Heart left ventricle (tissue), 16 donors: ENCODE results near the gene SST. TPM values are rescaled to one million over a fixed set of nuclear protein-coding genes. Genes with fewer than 3 reads are reported as not detected.

Experiments
- ATAC-seq, 4 donors: fragments of 200-7000 bp; cut with Tn5 transposase; one replicate each; pipeline ENCODE4 v1.9.1; 2020 to 2022; ENCODE audit warnings: moderate library complexity in 4 of 4, mild to moderate bottlenecking in 3 of 4, moderate number of reproducible peaks in 1 of 4
- DNase-seq, 5 donors: peaks; one replicate each; pipeline ENCODE4 v3.0.0-alpha.2; 2020
- H3K27ac ChIP-seq, 12 donors: fragments of 200-600 bp; sonication (generic) in 4 of 12; one replicate each; pipeline versions ENCODE4 v1.5.0 to v1.8.0; 2016 to 2022; ENCODE audit warnings: mild to moderate bottlenecking in 2 of 12
- H3K27me3 ChIP-seq, 9 donors: fragments of 200-600 bp; sonication (generic) in 2 of 9; one replicate each; pipeline versions ENCODE4 v1.5.1 to v1.8.0; 2016 to 2022; ENCODE audit warnings: mild to moderate bottlenecking in 3 of 9
- H3K36me3 ChIP-seq, 9 donors: fragments of 200-600 bp; sonication (generic) in 2 of 9; one replicate each; pipeline versions ENCODE4 v1.5.0 to v1.8.0; 2018 to 2022; ENCODE audit warnings: mild to moderate bottlenecking in 2 of 9
- H3K4me1 ChIP-seq, 12 donors: fragments of 200-600 bp; sonication (generic) in 4 of 12; one replicate each; pipeline versions ENCODE4 v1.5.0 to v1.8.0; 2016 to 2022; ENCODE audit warnings: mild to moderate bottlenecking in 3 of 12
- H3K4me3 ChIP-seq, 12 donors: fragments of 200-600 bp; sonication (generic) in 4 of 12; one replicate each; pipeline versions ENCODE4 v1.5.0 to v1.8.0; 2017 to 2022; ENCODE audit warnings: mild to moderate bottlenecking in 9 of 12, moderate library complexity in 4 of 12
- H3K9me3 ChIP-seq, 12 donors: fragments of 200-600 bp; sonication (generic) in 4 of 12; one replicate each; pipeline versions ENCODE4 v1.5.0 to v1.8.0; 2016 to 2022; ENCODE audit warnings: mild to moderate bottlenecking in 1 of 12
- CTCF ChIP-seq, 12 donors: fragments of 200-600 bp; sonication (generic) in 4 of 12; IDR thresholded peaks; one replicate each; pipeline versions ENCODE4 v1.5.0 to v1.8.0; 2018 to 2022; ENCODE audit warnings: antibody characterized with exemption in 12 of 12, mild to moderate bottlenecking in 5 of 12
- POLR2A ChIP-seq, 2 donors: fragments of 450-650 bp; IDR thresholded peaks; one replicate each; pipeline ENCODE4 v1.6.1; 2017; ENCODE audit warnings: antibody characterized with exemption in 2 of 2, mild to moderate bottlenecking in 2 of 2, moderate library complexity in 2 of 2
- WGBS, 4 donors: extraction: QIAGEN DNeasy Blood & Tissue Kit in 2 of 4; methylation state at CpG; one replicate each; pipeline versions ENCODE4 v1.1.5 to v1.1.7; 2013 to 2018; 5-methylcytosine and 5-hydroxymethylcytosine counted together
- intact Hi-C, 10 donors: fragments of 100-400 bp; cut with DNase I; formaldehyde crosslinking; loops; one replicate each; pipeline versions ENCODE4 v1.11.1 to v1.14.2; 2022
- polyA plus RNA-seq, 2 donors: library from polyadenylated mRNA; stranded (reverse); fragments of 200-250 nt; gene quantifications; one replicate each; pipeline ENCODE4 v1.2.3, GENCODE V29; 2013
- total RNA-seq, 9 donors: library from RNA; depleted of rRNA in 2 of 9; stranded (reverse); fragments of >200 nt in 2 of 9; fragmentation: NEBNext Ultra II Directional in 3 of 9; extraction: Animal tissue kit (Norgen Biotek cat#: 25700) in 3 of 9; gene quantifications; one replicate each; pipeline versions ENCODE4 v1.1.0 to v1.2.4, GENCODE V29; 2016 to 2023
- donor health status: ischemic (EF 13 %, LVEDD 7.1; RV severe dilation, severe dysfunction).
- donor health status: healthy with polysubstance abuse.
- donor health status: DM: no; HTN: yes; CAD: no.
- donor health status: DM: no; HTN: no; CAD: no.
- donor health status: ischemic (EF 25% LVEDD 6.9; RV normal size, moderate dysfunction).
- donor health status: ischemic (EF 25% LVEDD 5.7; RV mildly dilated, moderate dysfunction).
- donor health status: healthy.
- donor health status: DM: yes; HTN: yes; CAD: no.
- donor health status: ischemic (EF 35%, LVEDD 5.7; RV mildly dilated, moderate dysfunction).
- donor health status: nonischemic (EF 11% LVEDD 7.7; RV severe dilation, severe dysfunction).
- donor health status: DM: yes; HTN: yes; CAD: no.
- donor health status: PGD.
- donor health status: ischemic (EF 29% LVEDD 5.4; RV normal size, mild dysfunction).
- donor health status: nonischemic (EF 23%, LVEDD 6.1; RV moderate dilation, normal function).

The SST gene
- total and polyA plus RNA-seq, 11 donors: not detected

DNA sequence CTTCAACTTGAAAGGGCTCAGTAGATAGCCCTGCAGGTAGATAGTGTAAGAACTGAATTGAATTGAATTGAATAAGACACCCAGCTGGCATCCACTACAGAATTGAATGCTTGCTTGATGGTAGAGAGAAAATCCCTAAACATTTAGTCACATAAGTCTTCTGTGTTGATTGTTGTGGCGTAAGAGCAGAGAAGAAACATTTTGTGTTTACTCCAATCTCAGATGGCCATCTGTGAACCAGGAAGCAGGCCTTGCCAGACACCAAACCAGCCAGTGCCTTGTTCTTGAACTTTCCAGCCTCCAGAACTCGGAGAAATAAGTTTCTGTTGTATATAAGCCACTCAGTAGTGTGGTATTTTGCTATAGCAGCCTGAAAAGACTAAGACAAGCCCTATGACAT, 43.6 kb downstream of the SST start:
- Histone ChIP-seq H3K4me3 (no peak overlapping the region), H3K27ac (no peak overlapping the region), H3K27me3 (peaks cover 0 to 7% (median 0%) of the 10 kb centered on the region in 9 donors), H3K4me1 (no peaks in the 10 kb centered on the region), H3K36me3 (no peaks in the 10 kb centered on the region), H3K9me3 (no peaks in the 10 kb centered on the region)
- ATAC-seq (no peak), DNase-seq (no peak)
- 74 to 84% (median 80%) methylated on average over 2 of the region's 2 CpGs for WGBS, 4 donors
- no peak for TF ChIP-seq CTCF (IDR thresholded peaks at IDR 0.05)
- no peak for TF ChIP-seq POLR2A (IDR thresholded peaks at IDR 0.05)
- intact Hi-C loops: no loop called here

DNA sequence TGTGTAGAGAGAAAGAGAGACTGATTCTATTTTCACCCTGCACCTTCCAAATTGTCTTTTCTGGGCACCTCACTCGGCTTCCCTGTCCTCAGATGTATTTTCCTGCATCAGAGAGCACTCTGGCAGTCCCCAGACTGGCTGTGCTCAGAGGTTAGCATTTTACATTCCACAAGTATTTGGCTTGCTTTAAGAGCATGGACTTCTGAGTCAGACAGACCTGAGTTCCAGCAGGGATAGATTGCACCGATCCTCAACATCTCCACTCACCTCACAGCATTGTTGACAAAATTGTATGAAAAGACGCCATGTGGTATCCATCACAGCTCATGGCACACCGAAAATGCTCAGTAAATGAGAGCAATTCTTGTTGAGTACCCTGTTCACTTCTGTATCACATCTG, 45.6 kb downstream of the SST start:
- TF ChIP-seq CTCF (IDR thresholded peaks at IDR 0.05) (no peak), POLR2A (IDR thresholded peaks at IDR 0.05) (no peak)
- intact Hi-C loops: no loop called here
- 43 to 49% (median 44%) methylated on average over 4 of the region's 4 CpGs for WGBS, 4 donors

DNA sequence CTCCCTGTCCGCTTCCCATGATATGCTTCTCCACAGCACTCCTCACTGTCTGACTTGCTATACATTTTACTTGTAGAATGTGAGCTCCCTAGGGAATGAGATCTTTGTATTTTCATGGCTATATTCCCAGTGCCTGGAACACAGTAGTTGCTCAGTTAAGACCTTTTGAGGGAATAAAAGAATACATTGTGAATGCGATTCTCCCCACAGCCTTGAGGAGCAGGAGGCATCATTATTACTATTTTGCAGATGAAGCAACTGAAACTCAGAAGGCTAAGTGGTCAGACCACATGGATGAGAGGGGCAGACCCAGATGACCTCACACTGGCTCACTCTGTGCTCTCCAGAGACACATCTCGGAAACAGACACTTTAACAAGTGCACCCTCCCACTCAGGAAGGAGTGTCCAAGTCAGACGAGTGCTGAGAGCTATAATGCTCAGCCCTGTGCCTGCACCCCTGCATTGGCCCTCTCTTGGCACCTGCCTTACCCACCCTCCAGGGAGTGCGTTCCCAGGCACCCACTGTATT, 46.8 kb downstream of the SST start:
- intact Hi-C loops: no loop called here
- TF ChIP-seq CTCF (IDR thresholded peaks at IDR 0.05) (no peak), POLR2A (IDR thresholded peaks at IDR 0.05) (no peak)
- no peaks in the 10 kb centered on the region for H3K9me3 ChIP-seq
- no peak overlapping the region for H3K4me3 ChIP-seq
- DNase-seq (no peak), ATAC-seq (no peak)
- H3K36me3 ChIP-seq: no peaks in the 10 kb centered on the region
- H3K4me1 ChIP-seq: no peaks in the 10 kb centered on the region
- no peak overlapping the region for H3K27ac ChIP-seq
- H3K27me3 ChIP-seq: peaks cover 0 to 7% (median 0%) of the 10 kb centered on the region in 9 donors
- WGBS, 4 donors: 58 to 64% (median 60%) methylated on average over 5 of the region's 5 CpGs

More for the DNA sequence above, 45.6 kb downstream of the SST start:
- ATAC-seq (no peak), DNase-seq (no peak)
- no peak overlapping the region for H3K27ac ChIP-seq
- H3K36me3 ChIP-seq: no peaks in the 10 kb centered on the region
- H3K4me3 ChIP-seq: no peak overlapping the region
- no peaks in the 10 kb centered on the region for H3K9me3 ChIP-seq
- no peaks in the 10 kb centered on the region for H3K4me1 ChIP-seq
- H3K27me3 ChIP-seq: peaks cover 0 to 7% (median 0%) of the 10 kb centered on the region in 9 donors

DNA sequence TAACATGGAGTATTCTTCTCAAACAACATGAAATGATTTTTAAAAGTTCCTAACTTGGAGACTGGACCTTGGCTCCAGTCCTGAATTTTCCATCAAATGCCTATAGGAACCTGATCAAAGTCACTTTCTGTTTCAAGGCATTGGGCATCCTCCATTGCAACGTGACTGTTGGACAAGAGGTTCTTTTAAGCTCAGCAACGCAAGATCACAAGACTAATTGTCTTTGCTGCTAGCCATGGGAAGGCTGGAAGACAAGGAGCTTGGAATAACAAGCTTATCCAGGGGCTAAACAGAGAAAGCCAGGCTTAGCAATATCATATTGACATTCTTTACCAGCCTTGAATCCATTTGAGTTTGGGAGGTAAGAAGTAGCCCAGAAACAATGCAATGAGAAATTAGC, 48.3 kb downstream of the SST start:
- DNase-seq: no peak
- H3K27ac ChIP-seq: no peak overlapping the region
- no peaks in the 10 kb centered on the region for H3K4me1 ChIP-seq
- H3K36me3 ChIP-seq: no peaks in the 10 kb centered on the region
- no peak for ATAC-seq
- 71 to 78% (median 75%) methylated on average over 2 of the region's 2 CpGs for WGBS, 4 donors
- no peaks in the 10 kb centered on the region for H3K9me3 ChIP-seq
- no peak overlapping the region for H3K4me3 ChIP-seq
- peaks cover 0 to 7% (median 0%) of the 10 kb centered on the region in 9 donors for H3K27me3 ChIP-seq
- TF ChIP-seq POLR2A (IDR thresholded peaks at IDR 0.05) (no peak), CTCF (IDR thresholded peaks at IDR 0.05) (no peak)
- intact Hi-C loops: no loop called here
